ENCODE results near the gene CLTA.

Gene CLTA

DNA sequence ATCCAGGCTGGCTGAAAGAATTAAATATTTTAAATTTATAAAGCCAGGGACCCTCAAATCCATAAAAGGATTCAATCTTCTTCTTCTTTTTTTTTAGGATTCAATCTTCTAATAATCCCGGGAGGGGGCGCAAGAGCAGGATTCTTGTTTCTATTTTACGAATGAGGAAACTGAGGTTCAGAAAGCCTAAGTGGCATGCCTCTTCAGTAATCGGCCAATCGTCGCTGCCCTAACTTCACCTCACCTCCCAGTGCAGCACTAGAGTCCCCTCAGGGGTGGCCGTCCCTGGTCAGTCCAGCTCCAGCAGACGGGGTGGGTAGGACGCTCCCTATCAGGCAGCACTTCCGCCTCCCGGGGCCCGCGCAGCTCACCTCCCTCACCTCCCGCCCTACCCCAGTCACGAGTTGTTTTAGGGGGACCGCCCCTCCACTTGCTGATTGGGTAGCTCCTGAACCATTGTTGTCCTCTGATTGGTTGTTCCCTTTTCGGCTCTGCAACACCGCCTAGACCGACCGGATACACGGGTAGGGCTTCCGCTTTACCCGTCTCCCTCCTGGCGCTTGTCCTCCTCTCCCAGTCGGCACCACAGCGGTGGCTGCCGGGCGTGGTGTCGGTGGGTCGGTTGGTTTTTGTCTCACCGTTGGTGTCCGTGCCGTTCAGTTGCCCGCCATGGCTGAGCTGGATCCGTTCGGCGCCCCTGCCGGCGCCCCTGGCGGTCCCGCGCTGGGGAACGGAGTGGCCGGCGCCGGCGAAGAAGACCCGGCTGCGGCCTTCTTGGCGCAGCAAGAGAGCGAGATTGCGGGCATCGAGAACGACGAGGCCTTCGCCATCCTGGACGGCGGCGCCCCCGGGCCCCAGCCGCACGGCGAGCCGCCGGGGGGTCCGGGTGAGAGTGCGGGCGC, at the start of gene CLTA:
CLTA (plus strand) TSS at position 534 of the 902 bp plus-strand sequence; CDS start at position 670, 136 bp downstream.
- peak; percentile 98 to 99 for DNase-seq

DNA sequence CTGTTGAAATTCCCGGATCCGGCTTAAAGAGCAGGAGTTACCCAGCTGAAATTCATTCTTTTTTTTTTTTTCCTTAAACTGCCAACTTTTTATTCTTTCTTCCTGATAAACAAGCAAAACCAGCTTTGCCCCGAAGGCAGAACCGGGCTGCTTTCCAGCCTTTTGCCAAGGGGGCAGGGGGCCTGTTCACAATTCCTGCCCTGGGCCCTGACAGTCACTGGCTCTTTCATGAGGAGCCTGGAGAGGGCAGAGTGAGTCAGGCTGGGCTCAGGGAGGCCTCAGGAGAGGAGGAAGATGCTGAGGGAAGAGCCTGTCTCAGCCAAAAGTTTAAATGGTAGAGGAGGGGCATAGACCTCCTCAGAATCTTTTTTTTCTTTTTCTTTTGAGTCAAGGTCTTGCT, 49.4 kb upstream of the CLTA start:
- peak in 1 of 2 experiments; percentile 6 for DNase-seq

DNA sequence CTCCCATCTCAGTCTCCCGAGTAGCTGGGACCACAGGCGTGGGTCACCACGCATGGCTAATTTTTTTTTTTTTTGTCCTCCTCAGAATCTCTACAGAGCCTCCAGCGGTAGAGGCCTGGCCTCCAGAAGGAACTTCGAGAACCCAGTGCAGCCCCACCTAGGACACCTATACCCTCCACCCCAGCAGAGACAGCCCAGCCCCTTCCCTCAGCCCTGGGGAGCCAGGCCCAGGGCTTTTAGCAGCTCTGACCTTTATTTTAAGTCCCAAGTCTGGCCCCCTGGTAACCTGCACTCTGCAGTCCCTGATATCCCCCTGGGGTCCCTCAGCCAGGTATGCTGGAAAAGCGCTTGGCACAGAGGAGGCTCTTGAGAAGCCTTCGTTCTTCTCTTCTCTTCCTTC, 49.0 kb upstream of the CLTA start:
- DNase-seq = no peak

DNA sequence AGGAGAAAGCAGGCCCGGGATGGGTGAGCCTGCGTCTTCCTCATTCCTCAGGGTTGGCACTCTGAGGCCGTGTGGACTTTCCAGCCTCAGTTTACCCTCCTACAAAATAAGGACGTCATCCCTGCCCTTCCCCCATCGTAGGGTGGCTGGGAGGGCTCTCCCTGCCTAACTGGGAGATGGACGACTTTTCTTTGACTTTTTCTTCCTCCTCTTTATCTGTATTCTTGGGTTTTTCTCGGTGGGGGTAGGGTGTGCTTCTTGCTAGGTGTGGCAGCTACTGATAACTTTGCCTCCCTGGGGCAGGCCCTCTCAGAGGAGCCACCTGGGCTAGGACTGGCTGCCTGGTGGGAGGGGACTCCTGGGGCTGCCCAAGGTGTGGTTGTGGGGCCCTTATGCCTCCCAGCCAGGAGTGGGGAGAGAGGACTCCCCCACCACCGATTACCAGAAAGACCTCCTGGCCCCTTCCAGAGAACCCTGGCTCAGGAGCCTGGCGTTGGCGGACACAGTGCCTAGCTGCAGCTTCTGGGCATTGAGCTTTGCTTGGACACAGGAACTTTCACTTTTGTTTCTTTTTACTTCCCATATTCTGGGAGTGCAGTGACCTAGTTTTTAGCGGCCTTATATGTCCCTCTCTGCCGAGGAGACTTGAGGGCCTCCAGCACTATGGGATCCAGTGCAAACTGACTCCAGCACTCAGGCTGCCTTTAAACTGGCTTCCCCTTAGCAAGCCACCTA, 48.0 kb upstream of the CLTA start:
- no peak for DNase-seq

GRCh38 chr9:36143245-36143641, 47.5 kb upstream of the CLTA start:
- DNase-seq = no peak

- DNase-seq = no peak
Measured at GRCh38 chr9:36144309-36145232, 46.1 kb upstream of the CLTA start.

DNA sequence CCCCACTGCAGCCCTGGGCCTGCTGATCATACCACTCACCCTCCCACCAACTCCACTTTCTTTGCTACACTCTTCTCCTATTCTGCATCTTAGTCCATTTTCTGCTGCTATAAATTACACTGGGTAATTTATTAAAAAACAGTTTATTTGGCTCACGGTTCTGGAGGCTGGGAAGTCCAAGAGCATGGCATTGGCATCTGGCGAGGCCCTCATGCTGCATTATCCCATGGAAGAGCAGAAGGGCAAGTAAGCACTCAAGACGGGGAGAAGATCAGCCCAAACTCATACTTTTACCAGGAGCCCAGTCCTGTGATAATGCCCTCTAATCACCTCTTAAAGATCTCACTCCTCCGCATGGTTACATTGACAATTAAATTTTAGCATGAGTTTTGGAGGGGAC, 44.8 kb upstream of the CLTA start:
- no peak for DNase-seq

DNA sequence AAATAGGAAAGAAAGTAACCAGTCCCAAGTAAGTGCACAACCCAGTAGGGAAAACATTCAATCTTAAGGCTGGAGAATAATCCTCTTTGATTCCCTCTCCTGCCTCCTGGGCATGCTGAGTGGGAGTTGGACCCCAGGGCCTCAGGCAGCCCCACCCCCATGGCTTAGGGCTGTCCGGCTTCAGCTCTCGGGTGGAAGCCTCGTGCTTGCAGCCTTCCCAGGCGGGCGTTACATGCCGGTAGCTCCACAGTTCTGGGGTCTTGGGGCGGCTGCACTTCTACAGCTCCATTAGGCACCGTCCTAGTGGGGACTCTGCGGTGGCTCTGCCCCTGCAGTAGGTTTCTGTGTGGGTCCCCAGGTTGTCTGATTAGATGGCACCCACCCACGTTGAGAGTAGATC, 44.1 kb upstream of the CLTA start:
- DNase-seq = no peak

- DNase-seq = no peak
Measured at GRCh38 chr9:36147441-36148175, 43.1 kb upstream of the CLTA start.

DNA sequence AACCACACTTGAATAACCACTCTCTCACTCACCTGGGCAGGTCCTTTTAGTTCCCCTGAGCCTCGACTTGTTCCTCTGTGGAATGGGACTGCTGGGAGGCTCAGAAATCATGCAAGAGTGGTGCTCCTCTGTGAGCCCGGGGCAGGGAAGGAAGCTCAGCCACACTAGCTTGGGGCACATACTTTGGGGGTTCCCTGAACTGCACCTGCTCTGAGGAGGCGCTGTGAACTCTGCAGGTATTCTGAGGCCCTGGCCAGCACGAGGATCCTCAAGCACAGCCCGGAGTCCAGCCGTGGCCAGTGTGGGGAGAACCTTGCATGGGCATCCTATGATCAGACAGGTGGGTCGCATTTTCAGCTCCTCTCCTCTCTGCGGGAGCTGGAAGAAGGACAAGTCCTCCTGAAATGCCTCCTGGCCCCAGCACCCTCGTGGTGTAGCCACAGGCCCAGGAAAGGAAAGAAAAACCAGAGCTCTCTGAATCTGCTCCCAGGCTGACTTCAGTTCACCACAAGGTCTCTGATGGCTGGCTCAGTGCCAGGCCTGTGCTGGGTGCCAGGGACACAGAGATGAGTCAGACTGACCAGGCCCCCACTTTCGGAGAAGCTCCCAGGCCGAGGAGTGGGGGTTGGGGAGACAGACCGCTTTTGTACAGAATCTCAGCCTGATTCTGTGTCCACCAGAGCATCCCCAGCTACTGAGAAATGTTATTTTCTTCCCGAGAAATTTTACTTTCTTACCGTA, 42.2 kb upstream of the CLTA start:
- no peak for DNase-seq

GRCh38 chr9:36149197-36149596, 41.5 kb upstream of the CLTA start:
- DNase-seq = no peak

DNA sequence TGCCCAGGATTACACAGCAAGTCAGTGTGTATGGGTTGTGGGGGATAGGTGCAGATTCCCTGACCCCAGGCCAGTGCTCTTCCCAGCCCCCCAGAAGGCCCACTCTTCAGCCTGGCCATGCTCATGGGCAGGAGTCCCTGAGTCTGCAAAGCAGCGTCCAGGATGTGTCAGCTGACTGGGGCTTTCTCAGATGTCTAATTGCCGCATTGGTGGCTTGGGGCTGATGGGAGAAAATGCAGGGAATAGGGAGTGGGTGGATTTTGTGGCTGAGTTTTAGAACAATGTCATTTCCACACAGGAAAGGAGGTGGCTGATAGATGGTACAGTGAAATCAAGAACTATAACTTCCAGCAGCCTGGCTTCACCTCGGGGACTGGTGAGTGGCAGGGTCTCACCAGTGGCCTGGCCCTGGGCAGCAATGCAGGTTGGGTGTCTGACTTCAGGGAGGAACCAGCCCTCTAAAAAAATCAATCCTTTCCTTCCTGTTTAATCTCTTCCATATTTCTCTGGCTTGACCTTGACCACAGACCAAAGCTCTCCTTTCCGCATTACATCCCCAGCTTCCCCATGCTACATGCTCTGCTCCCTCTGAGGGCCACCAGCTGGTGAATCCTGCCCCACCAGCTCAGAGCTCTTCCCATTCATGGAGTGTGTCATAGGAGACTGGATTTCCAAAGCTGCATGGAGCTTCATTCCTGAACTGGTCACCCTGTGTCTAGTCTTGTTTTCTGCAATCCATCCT, 40.0 kb upstream of the CLTA start:
- no peak for DNase-seq

DNA sequence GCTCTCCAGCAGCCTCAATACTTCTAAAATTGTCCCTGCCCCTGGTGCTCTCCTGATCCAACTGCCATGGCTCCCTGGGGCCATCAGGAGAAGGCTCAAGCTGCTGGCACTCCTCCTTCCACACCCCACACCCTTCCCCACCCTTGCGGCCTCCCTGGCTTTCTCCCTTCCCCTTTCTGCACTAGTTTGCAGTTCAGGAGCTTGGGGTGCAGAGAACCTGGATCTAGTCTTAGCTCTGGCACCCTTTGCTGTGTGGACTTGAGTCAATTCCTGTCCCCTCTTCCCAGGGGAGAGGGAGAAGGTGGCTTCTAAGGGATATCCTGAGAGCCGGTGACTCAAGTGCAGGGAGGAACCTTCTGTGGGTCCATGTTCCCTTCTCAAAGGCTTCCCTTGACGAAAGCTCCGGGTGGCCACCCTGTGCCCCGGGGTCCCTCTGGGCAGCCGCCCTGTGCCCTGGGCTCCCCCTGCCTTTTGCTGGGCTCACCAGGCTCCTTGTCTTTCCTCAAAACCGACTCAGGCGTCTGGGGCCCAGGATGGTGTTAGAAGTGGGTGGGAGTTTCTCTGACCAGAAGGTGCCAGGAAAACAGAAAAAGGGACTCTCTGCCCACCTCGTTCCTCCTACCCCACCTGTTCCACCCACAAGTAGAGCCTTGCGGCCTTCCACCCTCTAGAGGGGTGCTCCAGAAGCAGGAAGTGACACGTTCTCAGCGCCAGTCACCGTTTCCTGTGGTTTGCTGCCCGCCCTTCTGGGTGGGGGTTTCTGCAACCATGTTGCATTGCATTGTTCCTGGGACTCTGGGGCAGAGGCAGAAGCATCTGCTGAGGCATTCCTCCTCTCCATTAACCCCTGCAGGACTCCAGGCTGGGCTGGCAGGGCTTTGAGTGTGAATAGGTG, 39.2 kb upstream of the CLTA start:
- no peak for DNase-seq

GRCh38 chr9:36152741-36153438, 37.8 kb upstream of the CLTA start:
- DNase-seq = no peak

DNA sequence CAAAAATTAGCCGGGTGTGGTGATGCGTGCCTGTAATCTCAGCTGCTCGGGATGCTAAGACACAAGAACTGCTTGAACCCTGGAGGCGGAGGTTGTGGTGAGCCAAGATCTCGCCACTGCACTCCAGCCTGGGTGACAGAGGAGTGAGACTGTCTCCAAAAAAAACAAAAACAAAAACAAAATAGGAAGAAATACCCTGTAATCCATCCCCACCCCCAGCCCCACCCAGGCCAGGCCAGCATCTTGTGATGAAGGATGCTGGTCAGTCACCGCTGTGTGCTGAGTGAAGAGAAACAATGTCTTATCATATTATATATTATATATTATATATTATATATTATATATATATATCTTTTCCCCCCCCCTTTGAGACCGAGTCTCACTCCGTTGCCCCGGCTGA, 37.0 kb upstream of the CLTA start:
- no peak for DNase-seq

DNA sequence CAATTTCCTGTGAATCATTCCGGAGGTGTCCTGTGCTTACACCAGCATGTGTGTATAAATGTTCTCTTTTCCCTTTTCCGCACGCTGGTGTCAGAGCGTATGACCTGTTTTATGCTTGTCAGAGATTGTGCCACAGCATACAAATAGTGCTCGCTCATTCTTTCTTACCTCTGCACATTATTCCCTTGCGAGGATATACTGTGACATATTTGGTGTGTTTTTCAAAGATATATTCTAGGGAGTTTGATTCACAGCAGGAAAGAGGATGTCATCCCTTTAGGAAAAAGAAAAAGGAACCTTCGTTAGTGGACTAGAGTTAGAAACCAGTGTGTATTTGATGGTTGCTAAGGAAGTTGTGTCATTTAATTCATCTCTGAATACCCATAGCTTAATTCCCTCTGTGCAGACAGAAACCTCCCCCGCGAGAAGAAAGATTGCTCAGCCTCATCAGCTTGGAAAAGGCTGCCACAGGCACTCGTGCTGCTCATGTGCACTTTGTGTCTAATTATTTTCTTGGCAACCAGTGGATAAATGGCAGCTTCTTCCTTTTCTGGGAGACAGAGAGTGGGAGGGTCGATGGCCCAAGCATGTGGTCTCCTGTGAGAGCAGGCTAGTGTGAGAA, 36.3 kb upstream of the CLTA start:
- DNase-seq = no peak

DNA sequence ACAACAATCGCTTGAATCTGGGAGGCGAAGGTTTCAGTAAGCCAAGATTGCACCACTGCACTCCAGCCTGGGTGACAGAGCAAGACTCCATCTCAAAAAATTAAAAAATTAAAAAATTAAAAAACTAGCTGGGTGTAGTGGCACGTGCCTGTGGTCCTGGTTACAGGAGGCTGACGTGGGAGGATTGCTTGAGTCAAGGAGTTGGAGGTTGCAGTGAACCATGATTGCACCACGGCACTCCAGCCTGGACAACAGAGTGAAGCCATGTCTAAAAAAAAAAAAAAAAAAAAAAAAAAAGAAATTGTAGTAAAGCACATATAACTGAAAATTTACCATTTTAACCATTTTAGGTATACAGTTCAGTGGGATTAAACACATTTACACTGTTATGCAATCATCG, 34.6 kb upstream of the CLTA start:
- no peak for DNase-seq

DNA sequence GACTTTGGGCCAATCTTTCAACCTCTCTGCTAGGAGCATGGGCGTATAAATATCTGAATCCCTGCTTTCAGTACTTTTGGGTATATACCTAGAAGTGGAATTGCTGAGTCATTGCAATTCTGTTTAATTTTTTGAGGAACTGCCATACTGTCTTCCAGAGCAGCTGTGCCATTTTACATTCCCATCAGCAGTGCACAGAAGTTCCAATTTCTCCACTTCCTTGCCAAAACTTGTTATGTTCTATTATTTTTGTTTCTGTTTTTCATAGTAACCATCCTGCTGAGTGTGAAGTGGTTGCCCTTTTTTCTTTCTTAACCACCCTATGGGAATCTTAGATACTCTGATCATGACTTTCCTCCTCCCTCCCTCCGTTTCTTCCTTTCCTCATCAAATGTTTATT, 32.6 kb upstream of the CLTA start:
- no peak for DNase-seq

- DNase-seq = no peak
Measured at GRCh38 chr9:36158917-36159316, 31.8 kb upstream of the CLTA start.

Measured in NCI-H526 (cell line).